Thoracic aorta (tissue), 2 donors: ENCODE data around the gene SHISA5. TPM values are rescaled to one million over a fixed set of nuclear protein-coding genes. Genes with fewer than 3 reads are reported as not detected.

Source experiments
- ATAC-seq: fragments of 150-250 bp; one replicate; pipeline ENCODE4 v1.8.0; 2017; ENCODE audit warnings: low read depth; ENCODE audit not compliant: insufficient number of reproducible peaks, low FRiP score
- DNase-seq: peaks from one replicate; pipeline ENCODE4 v3.0.0-alpha.2; 2020; ENCODE audit warnings: low spot score
- H3K27ac ChIP-seq, 2 donors: fragments of 200-600 bp; sonication (generic); 1 replicate in 1 of 2; 2 replicates in 1 of 2; pipeline ENCODE4 v1.5.1; 2016; ENCODE audit warnings: mild to moderate bottlenecking in 2 of 2, moderate library complexity in 2 of 2
- H3K27me3 ChIP-seq: fragments of 200-600 bp; sonication (generic); replicated peaks from 2 replicates; pipeline ENCODE4 v1.6.0; 2016; ENCODE audit warnings: mild to moderate bottlenecking; ENCODE audit not compliant: insufficient read depth
- H3K36me3 ChIP-seq: fragments of 200-600 bp; sonication (generic); one replicate; pipeline ENCODE4 v1.5.1; 2016
- H3K4me1 ChIP-seq, 2 donors: fragments of 200-600 bp; sonication (generic); 1 replicate in 1 of 2; 2 replicates in 1 of 2; pipeline versions ENCODE4 v1.5.1 to v1.6.0; 2016; ENCODE audit warnings: low read depth in 2 of 2, mild to moderate bottlenecking in 1 of 2; ENCODE audit not compliant: control insufficient read depth in 1 of 2
- H3K4me3 ChIP-seq: fragments of 200-600 bp; sonication (generic); 2 replicates; pipeline ENCODE4 v1.5.1; 2016; ENCODE audit warnings: mild to moderate bottlenecking
- H3K9me3 ChIP-seq: fragments of 200-600 bp; sonication (generic); 2 replicates; pipeline ENCODE4 v1.5.1; 2016
- total RNA-seq, 2 donors: library from RNA; depleted of rRNA; stranded (reverse); fragments of >200 nt; gene quantifications; one replicate each; pipeline versions ENCODE4 v1.1.0 to v1.2.3, GENCODE V29; 2016
- TF ChIP-seq, protein P1 (sequence below): fragments of 200-600 bp; sonication (generic); IDR thresholded peaks from one replicate; pipeline ENCODE4 v1.5.1; 2019; ENCODE audit warnings: antibody characterized with exemption

Gene SHISA5
- total RNA-seq, 2 donors from 2014 or later, result 151 to 159 TPM

DNA sequence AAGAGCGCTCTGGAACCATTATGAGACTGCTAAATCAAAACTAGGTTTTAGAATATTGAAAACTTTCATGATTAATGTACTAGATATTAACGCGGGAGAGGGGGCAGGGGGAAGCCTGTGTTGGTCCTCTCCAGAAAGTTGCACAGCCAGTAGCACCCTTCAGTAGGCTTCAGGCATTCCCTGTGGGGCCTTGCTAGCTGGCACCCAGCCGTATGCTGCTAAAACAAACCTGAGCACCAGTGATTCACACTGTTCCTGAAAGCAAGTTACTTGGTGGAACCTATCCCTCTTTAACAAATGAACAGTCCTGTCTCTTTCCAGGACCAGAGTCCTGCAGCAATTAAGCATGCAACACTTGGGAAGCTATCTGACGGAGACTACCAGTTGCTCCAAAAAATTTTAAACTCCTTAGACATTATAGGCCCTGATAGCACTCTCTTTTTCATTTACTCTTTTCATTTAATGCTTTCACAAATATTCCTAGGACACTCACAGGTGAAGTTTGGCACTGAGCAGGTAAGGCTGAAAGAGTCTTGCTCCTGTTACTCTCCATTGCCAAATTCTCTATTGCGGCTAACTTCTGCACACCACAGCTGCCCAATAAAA is 58.6 kb downstream of the SHISA5 start:
- Histone ChIP-seq H3K27me3 (no peaks in the 10 kb centered on the region), H3K9me3 (no peaks in the 10 kb centered on the region), H3K4me1 (peaks cover 21 to 43% of the 10 kb centered on the region in 2 donors), H3K4me3 (peak overlapping the region; percentile 93), H3K36me3 (peaks cover 8% of the 10 kb centered on the region), H3K27ac (peak overlapping the region; percentile 86 to 88)
- no peak for ATAC-seq
- no peak for DNase-seq
- TF ChIP-seq, protein P1, sequence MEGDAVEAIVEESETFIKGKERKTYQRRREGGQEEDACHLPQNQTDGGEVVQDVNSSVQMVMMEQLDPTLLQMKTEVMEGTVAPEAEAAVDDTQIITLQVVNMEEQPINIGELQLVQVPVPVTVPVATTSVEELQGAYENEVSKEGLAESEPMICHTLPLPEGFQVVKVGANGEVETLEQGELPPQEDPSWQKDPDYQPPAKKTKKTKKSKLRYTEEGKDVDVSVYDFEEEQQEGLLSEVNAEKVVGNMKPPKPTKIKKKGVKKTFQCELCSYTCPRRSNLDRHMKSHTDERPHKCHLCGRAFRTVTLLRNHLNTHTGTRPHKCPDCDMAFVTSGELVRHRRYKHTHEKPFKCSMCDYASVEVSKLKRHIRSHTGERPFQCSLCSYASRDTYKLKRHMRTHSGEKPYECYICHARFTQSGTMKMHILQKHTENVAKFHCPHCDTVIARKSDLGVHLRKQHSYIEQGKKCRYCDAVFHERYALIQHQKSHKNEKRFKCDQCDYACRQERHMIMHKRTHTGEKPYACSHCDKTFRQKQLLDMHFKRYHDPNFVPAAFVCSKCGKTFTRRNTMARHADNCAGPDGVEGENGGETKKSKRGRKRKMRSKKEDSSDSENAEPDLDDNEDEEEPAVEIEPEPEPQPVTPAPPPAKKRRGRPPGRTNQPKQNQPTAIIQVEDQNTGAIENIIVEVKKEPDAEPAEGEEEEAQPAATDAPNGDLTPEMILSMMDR, result no peak

DNA sequence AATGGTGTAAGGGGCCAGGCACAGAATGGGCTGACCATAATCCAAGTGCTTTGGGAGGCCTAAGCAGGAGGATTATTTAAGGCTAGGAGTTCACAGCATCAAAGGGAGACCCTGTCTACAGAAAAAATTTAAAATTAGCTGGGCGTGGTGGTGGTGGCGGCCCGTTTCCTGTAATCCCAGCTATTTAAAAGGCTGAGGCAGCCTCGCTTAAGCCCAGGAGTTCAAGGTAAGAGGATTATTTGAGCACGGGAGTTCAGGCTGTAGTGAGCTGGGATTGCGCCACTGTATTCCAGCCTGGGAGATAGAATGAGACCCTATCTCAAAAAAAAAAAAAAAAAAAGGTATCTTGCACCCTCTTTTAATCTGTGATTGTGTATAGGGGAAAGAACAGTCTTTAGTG is 62.0 kb downstream of the SHISA5 start:
- H3K36me3 ChIP-seq, result peaks cover 8% of the 10 kb centered on the region
- no peak for ATAC-seq
- H3K27ac ChIP-seq, result peak overlapping the region in 1 of 2 donors; percentile 8
- H3K9me3 ChIP-seq, result no peaks in the 10 kb centered on the region
- H3K4me3 ChIP-seq, result peak overlapping the region; percentile 82
- TF ChIP-seq, protein P1, result no peak
- peaks cover 13 to 35% of the 10 kb centered on the region in 2 donors for H3K4me1 ChIP-seq
- H3K27me3 ChIP-seq, result no peaks in the 10 kb centered on the region
- no peak for DNase-seq

DNA sequence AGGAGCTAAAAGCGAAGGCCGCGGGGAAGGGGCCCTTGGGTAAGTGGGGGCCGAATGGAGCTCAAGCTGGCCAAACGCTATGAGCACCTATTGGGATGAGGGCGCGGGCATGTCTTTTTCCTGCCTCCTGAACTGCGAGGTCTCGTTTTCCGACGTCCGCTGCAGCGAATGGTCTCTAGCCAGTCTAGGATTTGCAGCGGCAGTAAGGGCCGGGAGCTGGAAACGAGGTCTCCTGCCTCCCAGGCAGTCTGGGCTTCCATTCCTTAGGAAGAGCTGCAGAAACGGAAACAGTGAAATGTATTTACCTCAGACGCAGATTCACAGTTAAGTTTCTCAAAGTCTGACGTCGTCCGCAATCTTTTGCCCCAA is 63.4 kb downstream of the SHISA5 start:
- TF ChIP-seq, protein P1, result no peak
- Histone ChIP-seq H3K4me3 (peak overlapping the region; percentile 82), H3K4me1 (peaks cover 7 to 28% of the 10 kb centered on the region in 2 donors), H3K27ac (peak overlapping the region; percentile 87 to 96), H3K36me3 (peaks cover 8% of the 10 kb centered on the region), H3K27me3 (no peaks in the 10 kb centered on the region), H3K9me3 (no peaks in the 10 kb centered on the region)
- DNase-seq (no peak), ATAC-seq (no peak)

DNA sequence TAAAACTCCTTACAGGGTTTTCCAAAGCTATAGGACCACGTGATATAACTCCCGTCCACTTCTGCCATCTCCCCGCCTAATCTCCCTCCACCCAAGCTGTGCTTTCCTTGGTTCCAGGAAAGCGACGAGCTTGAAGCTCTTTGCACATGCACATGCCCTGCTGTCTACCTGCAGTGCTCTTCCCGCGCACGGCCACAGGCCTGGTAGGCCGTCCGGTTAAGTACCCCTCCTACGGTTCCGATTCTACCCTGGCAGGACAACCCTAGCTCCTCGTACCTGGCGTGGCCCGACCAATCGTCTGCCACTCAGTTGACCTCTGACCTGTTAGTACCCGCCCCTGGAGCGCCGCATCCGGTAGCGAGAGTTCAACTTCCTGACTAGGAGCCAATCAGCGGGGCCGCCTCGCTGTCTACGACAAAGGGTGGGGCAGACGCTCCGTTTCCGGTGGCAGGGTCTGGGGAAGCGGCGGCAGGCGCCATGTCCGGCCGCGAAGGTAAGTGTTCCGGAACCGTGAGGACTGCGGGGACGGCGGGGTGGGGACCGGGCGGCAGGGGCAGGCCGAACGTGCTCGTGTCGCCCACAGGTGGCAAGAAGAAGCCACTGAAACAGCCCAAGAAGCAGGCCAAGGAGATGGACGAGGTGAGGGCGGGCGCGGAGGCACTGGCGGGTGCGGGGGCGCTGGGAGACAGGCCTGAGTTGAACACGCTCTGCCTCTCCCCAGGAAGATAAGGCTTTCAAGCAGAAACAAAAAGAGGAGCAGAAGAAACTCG is 64.0 kb downstream of the SHISA5 start, which contains the start of the genes CCDC51 and TMA7:
Gene CCDC51, minus strand, starts transcription at position 300 of the 770 bp plus-strand sequence. CDS start 4,991 bp downstream, outside the sequence.
Gene TMA7, plus strand, starts transcription at position 438 of the 770 bp plus-strand sequence. Its CDS starts 40 bp downstream, at position 478.
- Histone ChIP-seq H3K9me3 (no peaks in the 10 kb centered on the region), H3K27me3 (no peaks in the 10 kb centered on the region), H3K4me1 (peaks cover 7 to 25% of the 10 kb centered on the region in 2 donors), H3K27ac (peak within 1 kb of the TSS; percentile 87 to 96), H3K36me3 (peaks cover 8% of the 10 kb centered on the region), H3K4me3 (peak within 1 kb of the TSS; percentile 82)
- TF ChIP-seq, protein P1, result no peak
- DNase-seq (peak; percentile 94), ATAC-seq (peak; percentile 88)

DNA sequence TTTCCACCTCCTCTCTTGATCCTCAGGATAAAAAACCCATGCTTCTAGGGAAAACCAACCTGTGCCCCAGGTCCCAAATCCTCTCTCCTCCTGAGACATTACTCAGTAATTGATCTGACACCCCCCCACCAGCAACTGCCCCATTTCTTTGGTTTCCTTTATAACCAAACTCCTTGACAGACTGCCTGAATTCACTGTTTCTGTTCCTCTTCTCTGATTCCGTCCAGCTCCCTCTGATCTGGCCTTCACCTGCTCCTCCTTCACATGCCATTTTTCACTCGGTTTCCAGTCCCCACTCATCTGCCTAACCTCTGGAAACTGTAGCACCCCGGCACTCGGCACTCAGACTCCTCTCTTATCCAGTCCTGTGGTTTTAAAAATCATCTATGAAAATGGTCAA is 66.2 kb downstream of the SHISA5 start:
- Histone ChIP-seq H3K27ac (no peak overlapping the region), H3K9me3 (no peaks in the 10 kb centered on the region), H3K36me3 (no peaks in the 10 kb centered on the region), H3K4me1 (peaks cover 7 to 25% of the 10 kb centered on the region in 2 donors), H3K4me3 (no peak overlapping the region), H3K27me3 (no peaks in the 10 kb centered on the region)
- no peak for DNase-seq
- no peak for ATAC-seq
- TF ChIP-seq, protein P1, result no peak
